HG03066 (cell line): ENCODE measurements around the gene FRS3.
A peak's percentile ranks its signal among the peaks of the same experiment; 100 is the strongest.

ENCODE experiments used
- ATAC-seq: cut with Tn5 transposase; IDR thresholded peaks from one replicate; pipeline ENCODE4 v1.9.1; 2021; ENCODE audit warnings: low read depth; ENCODE audit not compliant: unreplicated experiment

Gene FRS3

DNA sequence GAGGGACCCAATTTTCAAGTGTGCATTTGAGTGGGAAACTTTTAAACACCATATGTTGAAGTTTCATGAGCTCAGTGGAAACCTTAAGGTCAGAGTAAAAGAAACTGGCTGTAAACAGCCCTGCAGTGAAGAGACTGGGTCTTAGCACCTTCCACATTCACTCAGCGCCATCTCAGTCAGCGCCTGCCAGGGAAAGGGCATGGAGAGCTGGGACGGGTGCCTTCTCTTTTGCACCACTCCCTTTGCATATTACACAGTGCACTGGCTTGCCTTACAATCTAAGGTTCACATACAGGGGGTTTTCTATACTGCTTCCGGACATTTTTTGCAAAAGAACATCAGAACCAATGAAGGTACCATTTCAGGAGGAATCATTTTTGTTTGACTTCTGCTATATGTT, 12.3 kb upstream of the FRS3 start:
- ATAC-seq, result no peak

DNA sequence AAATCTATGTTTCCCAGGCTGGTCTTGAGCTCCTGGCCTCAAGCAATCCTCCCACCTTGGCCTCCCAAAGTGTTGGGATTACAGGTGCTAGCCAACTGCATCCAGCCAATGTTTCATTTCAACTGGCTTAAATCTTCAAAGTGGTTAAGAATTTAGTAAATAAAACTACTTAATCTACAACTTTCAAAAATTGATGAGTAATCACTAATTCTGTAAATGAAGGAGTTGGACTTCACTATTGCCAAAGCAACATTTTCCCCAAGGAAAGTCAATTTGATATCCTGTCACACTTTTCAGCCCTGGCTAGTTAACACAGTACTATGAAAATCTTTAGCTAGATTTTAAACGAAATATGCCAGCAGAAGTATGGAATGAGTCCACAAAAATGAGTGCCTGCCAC, 11.6 kb upstream of the FRS3 start:
- ATAC-seq, result no peak

GRCh38 chr6:41790045-41790444, 10.3 kb upstream of the FRS3 start:
- ATAC-seq, result no peak

DNA sequence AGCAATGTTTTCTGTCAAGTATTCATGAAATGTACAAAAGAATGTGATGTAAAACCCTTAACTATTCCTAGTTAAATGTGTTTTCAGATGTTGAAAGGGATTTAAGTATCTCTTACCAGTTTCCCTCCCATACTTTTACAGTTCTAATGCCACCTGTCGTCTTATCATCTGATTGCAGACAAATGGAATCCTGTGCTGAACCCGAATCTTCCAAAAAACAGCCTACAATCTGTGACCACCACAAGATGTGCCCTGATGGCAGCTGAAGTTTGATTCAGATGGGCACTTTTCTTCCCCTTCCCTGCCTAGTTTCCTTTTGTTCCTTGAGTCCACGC, 9.7 kb upstream of the FRS3 start:
- no peak for ATAC-seq

DNA sequence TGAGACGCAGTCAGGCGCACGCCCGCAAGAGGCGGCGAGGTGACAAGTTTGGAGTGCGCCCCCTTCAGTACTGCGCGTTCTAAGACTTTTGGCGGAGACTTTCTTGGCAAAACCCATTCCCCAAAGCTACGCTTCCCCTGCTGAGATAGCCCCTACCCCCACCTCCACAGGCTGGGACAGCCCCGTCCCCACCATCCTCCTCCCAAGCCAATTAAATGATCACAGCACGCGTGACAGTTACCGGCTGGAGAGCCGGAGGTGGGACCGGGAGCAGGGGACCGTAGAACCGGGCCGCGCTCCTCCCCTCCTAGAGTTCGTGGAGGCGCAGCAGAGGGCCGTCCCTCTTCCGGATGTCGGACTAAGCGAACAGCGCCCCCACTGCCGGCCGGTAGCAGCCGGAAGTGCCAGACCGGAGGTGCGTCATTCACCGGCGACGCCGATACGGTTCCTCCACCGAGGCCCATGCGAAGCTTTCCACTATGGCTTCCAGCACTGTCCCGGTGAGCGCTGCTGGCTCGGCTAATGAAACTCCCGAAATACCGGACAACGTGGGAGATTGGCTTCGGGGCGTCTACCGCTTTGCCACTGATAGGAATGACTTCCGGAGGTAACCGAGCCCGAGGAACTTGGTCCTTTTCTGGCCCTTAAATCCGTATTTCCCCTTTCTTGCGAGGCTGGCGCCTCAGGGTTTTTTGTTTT, 7.7 kb upstream of the FRS3 start, which contains the start of gene TOMM6:
TSS of gene TOMM6 (plus strand) at position 476 of the 699 bp plus-strand sequence. CDS start at position 480, 4 bp downstream.
- ATAC-seq, result peak; percentile 74

- ATAC-seq, result peak; percentile 60
Observed at GRCh38 chr6:41786451-41787218, 6.9 kb upstream of the FRS3 start.

DNA sequence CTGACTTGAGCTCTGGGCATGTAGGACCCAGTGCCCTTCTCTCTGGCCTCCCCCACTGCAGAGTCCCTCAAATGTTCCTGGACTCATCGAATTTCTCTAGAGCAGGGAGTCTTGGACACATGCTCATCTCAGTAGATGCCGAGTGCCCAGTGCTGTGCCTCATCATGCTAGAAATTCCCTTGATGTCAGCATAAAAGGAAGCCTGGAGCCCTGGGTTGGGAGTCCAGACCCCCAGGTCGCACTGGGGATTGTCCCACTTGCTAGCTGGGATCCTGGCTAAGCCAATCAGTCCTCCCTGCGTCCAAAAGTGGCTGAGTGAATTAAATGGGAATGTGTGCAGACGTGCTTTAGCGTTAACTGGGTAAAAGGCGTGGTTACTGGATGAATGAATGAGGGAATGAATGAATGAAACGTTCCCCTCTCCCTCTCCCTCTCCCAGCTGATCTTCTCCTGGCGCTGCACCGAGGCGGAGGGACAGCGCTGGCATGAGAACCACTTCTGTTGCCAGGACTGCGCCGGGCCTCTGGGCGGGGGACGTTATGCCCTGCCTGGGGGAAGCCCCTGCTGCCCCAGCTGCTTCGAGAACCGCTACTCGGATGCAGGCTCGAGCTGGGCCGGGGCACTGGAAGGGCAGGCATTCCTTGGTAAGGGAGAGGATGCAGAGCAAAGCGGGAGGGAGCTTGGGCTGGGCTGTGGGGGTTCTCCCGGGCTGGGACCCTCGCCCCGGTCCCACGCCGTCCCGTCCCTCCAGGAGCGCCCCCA, 6.2 kb upstream of the FRS3 start:
- no peak for ATAC-seq

DNA sequence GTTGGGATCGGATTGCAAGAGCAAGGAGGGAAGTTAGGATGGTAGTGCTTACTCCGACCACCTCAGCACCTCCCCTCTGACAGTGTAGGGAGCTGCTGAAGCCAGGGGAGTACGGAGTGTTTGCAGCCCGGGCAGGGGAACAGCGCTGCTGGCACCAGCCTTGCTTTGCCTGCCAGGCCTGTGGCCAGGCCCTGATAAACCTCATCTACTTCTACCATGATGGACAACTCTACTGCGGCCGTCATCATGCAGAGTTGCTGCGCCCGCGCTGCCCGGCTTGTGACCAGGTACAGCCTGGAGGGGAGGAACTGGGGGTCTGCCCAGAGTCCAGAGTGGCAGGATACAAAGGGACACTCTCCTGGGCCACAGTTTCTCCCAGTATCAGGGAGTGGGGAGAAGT, 5.6 kb upstream of the FRS3 start:
- ATAC-seq, result no peak

DNA sequence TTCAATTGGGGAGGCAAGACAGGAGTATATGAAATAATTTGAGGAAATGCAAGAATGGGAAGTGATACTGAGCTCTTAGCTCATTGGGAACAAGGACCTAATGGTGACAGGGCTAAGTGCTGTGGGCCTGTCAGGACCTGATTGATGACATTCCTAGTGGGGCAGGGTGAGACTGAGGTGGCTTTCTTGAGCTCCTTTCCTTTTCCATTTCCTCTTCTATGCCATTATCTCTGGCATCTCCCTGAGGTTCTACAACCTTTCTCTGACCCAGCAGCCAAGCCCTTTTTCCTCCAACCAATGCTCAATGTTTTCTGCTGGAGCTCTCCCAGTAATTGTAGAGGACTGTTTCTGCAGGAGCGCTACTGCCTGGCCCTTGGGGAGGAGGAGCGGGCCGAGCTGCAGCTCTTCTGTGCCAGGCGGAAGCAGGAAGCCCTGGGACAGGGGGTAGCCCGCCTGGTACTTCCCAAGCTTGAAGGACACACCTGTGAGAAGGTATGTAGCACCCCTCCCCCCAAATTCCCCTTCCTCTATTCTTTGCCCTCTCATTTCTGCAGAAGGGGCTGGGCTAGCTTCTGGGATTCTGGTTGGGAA, 5.0 kb upstream of the FRS3 start:
- ATAC-seq, result no peak

DNA sequence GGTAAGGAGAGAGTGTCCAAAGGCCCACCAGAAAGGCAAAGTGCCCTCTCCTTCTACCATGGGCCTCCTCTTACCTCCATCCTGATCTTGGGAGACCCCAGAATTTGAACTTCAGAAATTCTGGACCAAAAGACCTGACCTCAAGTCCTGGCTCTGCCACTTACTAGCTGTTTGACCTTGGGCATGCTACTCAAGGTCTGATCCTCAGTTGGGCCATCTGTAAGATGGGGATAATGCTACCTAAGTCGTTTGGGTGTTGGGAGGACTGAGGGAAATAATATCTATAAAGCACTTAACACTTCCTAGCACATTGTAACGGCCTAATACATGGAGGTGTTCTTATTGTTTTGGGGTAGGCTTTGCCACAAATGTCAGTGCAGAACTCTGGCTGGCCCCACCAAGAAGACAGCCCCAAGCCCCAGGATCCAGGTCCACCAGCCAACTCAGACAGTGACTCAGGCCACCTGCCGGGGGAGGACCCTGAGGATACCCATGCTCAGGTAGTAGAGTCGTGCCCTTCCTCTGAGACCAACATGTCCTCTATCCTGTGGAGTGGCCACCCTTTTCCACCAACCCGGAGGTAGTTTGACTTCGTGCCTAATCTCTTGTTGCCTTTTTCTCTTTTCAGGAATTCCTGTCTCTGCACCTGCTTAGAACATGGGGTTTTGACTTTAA, 3.5 kb upstream of the FRS3 start:
- no peak for ATAC-seq

GRCh38 chr6:41781366-41781730, 1.6 kb upstream of the FRS3 start:
- no peak for ATAC-seq

GRCh38 chr6:41780551-41781365, 1.1 kb upstream of the FRS3 start, which contains the start of gene PRICKLE4:
PRICKLE4 (plus strand) TSS chr6:41780782; CDS start chr6:41783474, 2,692 bp downstream.
- ATAC-seq, result no peak

GRCh38 chr6:41779336-41779735, 364 bp downstream of the FRS3 start:
- ATAC-seq, result peak; percentile 4

DNA sequence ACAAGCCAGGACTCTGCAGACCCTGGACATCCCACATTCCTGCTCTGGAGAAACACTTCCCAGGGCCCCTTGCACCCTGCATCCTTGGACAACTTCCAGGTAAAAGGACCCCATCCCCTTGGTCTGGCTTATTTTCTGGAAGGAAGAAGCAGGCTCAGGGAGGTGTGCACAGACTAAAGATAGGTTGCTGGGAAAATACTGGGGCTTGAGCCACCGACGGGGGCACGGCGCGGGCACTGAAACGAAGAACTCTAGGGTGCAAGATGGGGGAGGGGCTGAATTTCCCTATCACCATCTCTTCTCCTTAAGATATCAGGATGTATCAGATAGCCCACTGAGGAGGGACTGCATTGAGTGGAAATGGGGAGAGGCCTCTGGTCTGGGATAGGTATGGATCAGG, 805 bp downstream of the FRS3 start:
- no peak for ATAC-seq

GRCh38 chr6:41777551-41778285, 2.0 kb downstream of the FRS3 start:
- no peak for ATAC-seq

GRCh38 chr6:41775293-41775882, 4.3 kb downstream of the FRS3 start:
- ATAC-seq, result no peak

DNA sequence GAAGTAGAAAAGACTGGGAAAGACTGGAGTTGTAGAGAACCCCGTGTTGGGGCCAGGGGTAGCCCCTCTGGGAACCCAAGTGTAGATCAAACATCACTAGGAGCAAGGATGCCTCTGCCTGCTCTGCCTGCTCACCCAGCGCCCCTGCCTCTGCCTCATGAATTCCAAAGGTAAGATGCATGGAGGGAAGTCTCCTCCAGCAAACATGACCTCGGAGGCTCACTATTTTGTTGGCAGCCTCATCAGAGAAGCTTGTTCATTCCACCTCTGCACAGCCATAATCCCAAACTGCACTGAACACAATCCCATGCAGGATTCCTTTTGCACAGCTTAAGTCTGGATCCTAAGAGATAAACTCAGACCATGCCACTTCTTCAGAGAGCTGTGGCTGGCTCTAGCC, 4.9 kb downstream of the FRS3 start:
- no peak for ATAC-seq
